GM12878 (cell line): ENCODE measurements around the gene PRKAG2. TPM values are rescaled to one million over a fixed set of nuclear protein-coding genes. Genes with fewer than 3 reads are reported as not detected.

Experiments used
- ATAC-seq: fragments of 200-7000 bp; cut with Tn5 transposase; 3 replicates; pipeline ENCODE4 v1.9.1; 2020; ENCODE audit warnings: mild to moderate bottlenecking, moderate library complexity
- BruUV-seq: library from RNA; stranded (reverse); fragments of 400-500 nt; replicated peaks from 2 replicates; lab custom pipeline; 2021; lab: Mats Ljungman, UMichigan
- CTCF ChIA-PET: fragments of 300-600 bp; sonication (Branson Sonifier 250); formaldehyde crosslinking; extraction: SDS; loops from one replicate; lab custom pipeline; 2021; ENCODE audit warnings: inconsistent platforms; lab: Yijun Ruan, JAX
- POLR2A ChIA-PET: fragments of 350-600 bp; formaldehyde crosslinking; extraction: SDS; loops from one replicate; lab custom pipeline; 2021; ENCODE audit warnings: inconsistent platforms; lab: Charles Lee
- RAD21 ChIA-PET: fragments of 300-600 bp; sonication (Branson Sonifier 250); formaldehyde crosslinking; loops from one replicate; lab custom pipeline; 2023; ENCODE audit warnings: antibody characterized with exemption; ENCODE audit not compliant: unreplicated experiment; lab: Charles Lee
- SMC1A ChIA-PET: fragments of 300-600 bp; sonication (Branson Sonifier 250); formaldehyde crosslinking; loops from one replicate; lab custom pipeline; 2023; ENCODE audit not compliant: unreplicated experiment, uncharacterized antibody; lab: Charles Lee
- DNase-seq: peaks from one replicate; pipeline ENCODE4 v3.0.0-alpha.2; 2011; ENCODE audit warnings: low read depth, low spot score
- FAIRE-seq: peaks from 3 replicates; lab custom pipeline; 2011; peaks lifted over from hg19 to GRCh38; lab: Jason Lieb, UNC
- H2AFZ ChIP-seq: 2 replicates; pipeline ENCODE4 v1.6.0; 2011; ENCODE audit warnings: low read depth, low read length, control low read depth; ENCODE audit not compliant: control insufficient read depth
- H3K27ac ChIP-seq: 2 replicates; pipeline ENCODE4 v1.5.1; 2011; ENCODE audit warnings: control low read depth; ENCODE audit not compliant: control insufficient read depth, insufficient read depth
- H3K27me3 ChIP-seq, 2 experiments: replicated peaks in 1 of 2; 2 replicates each; pipeline versions ENCODE4 v1.6.0 to v1.6.1; 2011; ENCODE audit warnings: low read length in 1 of 2; ENCODE audit not compliant: control insufficient read depth in 2 of 2, insufficient read depth in 2 of 2
- H3K36me3 ChIP-seq, 2 experiments: 2 replicates each; pipeline ENCODE4 v1.5.1; 2011; ENCODE audit warnings: low read length in 1 of 2; ENCODE audit not compliant: control insufficient read depth in 2 of 2, insufficient read depth in 2 of 2
- H3K4me1 ChIP-seq: 2 replicates; pipeline ENCODE4 v1.6.1; 2011; ENCODE audit warnings: mild to moderate bottlenecking, low read length, moderate library complexity, mixed read lengths; ENCODE audit not compliant: control insufficient read depth, insufficient read depth
- H3K4me2 ChIP-seq: 2 replicates; pipeline ENCODE4 v1.6.0; 2011; ENCODE audit warnings: control low read depth; ENCODE audit not compliant: control insufficient read depth, insufficient read depth
- H3K4me3 ChIP-seq: fragments of 200-600 bp; sonication (generic); 2 replicates; pipeline ENCODE4 v1.5.1; 2016
- H3K79me2 ChIP-seq: 2 replicates; pipeline ENCODE4 v1.6.0; 2011; ENCODE audit warnings: low read length; ENCODE audit not compliant: control insufficient read depth, insufficient read depth
- H3K9ac ChIP-seq: 2 replicates; pipeline ENCODE4 v1.8.0; 2011; ENCODE audit warnings: low read length, control low read depth, mixed read lengths; ENCODE audit not compliant: control insufficient read depth, insufficient read depth
- H3K9me3 ChIP-seq: replicated peaks from 3 replicates; pipeline ENCODE4 v1.5.1; 2011; ENCODE audit warnings: mild to moderate bottlenecking, low read length; ENCODE audit not compliant: control insufficient read depth, insufficient read depth
- H4K20me1 ChIP-seq: 2 replicates; pipeline ENCODE4 v1.6.0; 2011; ENCODE audit not compliant: control insufficient read depth, insufficient read depth
- FOS ChIP-seq: IDR thresholded peaks from 3 replicates; pipeline ENCODE4 v1.6.1; 2011; ENCODE audit warnings: borderline replicate concordance; ENCODE audit not compliant: insufficient read length; ENCODE audit errors: extremely low read depth
- GABPA ChIP-seq: IDR thresholded peaks from 2 replicates; pipeline ENCODE4 v1.6.1; 2014; ENCODE audit warnings: antibody characterized with exemption, low read depth, mild to moderate bottlenecking, inconsistent platforms
- JUNB ChIP-seq: IDR thresholded peaks from 2 replicates; pipeline ENCODE4 v1.6.1; 2016; ENCODE audit warnings: antibody characterized with exemption, mild to moderate bottlenecking
- NFYA ChIP-seq: IDR thresholded peaks from 2 replicates; pipeline ENCODE4 v1.6.1; 2011; ENCODE audit warnings: low read depth, mild to moderate bottlenecking, low read length, improper control_type of control experiment, borderline replicate concordance
- PAX5 ChIP-seq: IDR thresholded peaks from 2 replicates; pipeline ENCODE4 v1.6.1; 2011; ENCODE audit warnings: low read depth, low read length, borderline replicate concordance
- RBBP5 ChIP-seq: fragments of 200-600 bp; sonication (generic); conservative IDR thresholded peaks from 2 replicates; pipeline ENCODE4 v1.6.1; 2016
- RCOR1 ChIP-seq: conservative IDR thresholded peaks from 2 replicates; pipeline ENCODE4 v1.6.1; 2012; ENCODE audit warnings: low read depth, low read length, improper control_type of control experiment
- SRF ChIP-seq, 2 experiments: IDR thresholded peaks; 2 replicates each; pipeline ENCODE4 v1.6.1; 2011; ENCODE audit warnings: low read depth in 2 of 2, low read length in 2 of 2, mild to moderate bottlenecking in 1 of 2, moderate library complexity in 1 of 2
- WGBS: methylation state at CpG from one replicate; pipeline ENCODE4 v1.1.6; 2016; ENCODE audit warnings: low lambda C conversion rate; ENCODE audit not compliant: insufficient replicate concordance, insufficient coverage; ENCODE audit errors: missing lambda C conversion rate; 5-methylcytosine and 5-hydroxymethylcytosine counted together
- in situ Hi-C: fragments of 300-500 bp; cut with MboI; formaldehyde crosslinking; loops from 9 replicates; pipeline ENCODE4 v1.14.3; 2018; ENCODE audit warnings: mixed read lengths
- intact Hi-C: fragments of 100-400 bp; cut with micrococcal nuclease; formaldehyde crosslinking; loops from one replicate; pipeline ENCODE4 v1.14.2; 2022; ENCODE audit not compliant: unreplicated experiment
- polyA plus RNA-seq, 11 experiments: library from polyadenylated mRNA; depleted of rRNA in 4 of 11; unstranded in 6 of 11; stranded (reverse) in 5 of 11; fragments of >200 nt; fragmentation: Nextera tagmentation in 4 of 11; fragmentation: Illumina TruSeq in 1 of 11; extraction: Ambion mirVana in 4 of 11; extraction: Trizol in 1 of 11; gene quantifications; 1 replicate in 1 of 11; 2 replicates in 10 of 11; pipeline versions ENCODE4 v1.2.1 to v1.2.3, GENCODE V29; 2011 to 2016; ENCODE audit warnings: inconsistent platforms in 2 of 11, missing spikeins in 2 of 11, low read depth in 1 of 11
- total RNA-seq, 4 experiments: library from RNA; depleted of rRNA in 3 of 4; stranded (reverse); fragments of >200 nt in 3 of 4; fragmentation: Illumina TruSeq in 1 of 4; extraction: Trizol in 1 of 4; gene quantifications; 2 replicates each; pipeline versions ENCODE4 v1.2.1 to v1.2.3, GENCODE V29; 2013 to 2021
- TF ChIP-seq, protein P1 (sequence below): IDR thresholded peaks from 2 replicates; pipeline ENCODE4 v1.6.1; 2012; ENCODE audit warnings: mild to moderate bottlenecking, low read depth, low read length

Gene PRKAG2
- total and polyA plus RNA-seq, 10 of the 15 experiments (the other 5 are each of a cell fraction or from before 2014, with no cell fraction given) = 3.4 to 8.9 (median 6.8) TPM

DNA sequence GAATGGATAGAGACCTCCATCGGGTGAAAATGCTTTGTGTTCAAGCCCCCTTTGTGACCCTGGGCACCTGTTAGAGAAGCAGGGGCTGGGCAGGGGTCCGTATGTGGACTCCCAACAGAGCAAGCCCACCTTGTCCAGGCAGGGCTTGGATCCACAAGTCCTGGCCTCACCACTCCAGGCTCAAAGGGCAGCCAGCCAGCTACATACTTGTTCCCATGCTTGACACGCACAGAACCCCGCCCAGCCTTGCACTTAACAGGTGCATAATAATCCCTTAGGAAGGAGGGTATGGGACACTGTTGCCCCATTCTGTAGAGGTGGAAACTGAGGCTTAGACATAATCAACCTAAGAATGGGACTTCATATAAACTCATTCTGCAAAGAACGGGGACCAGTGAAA is 160.6 kb downstream of the PRKAG2 start:
- Histone ChIP-seq H3K27me3 (no peaks in the 10 kb centered on the region; a peak in 2 of 4 replicates), H4K20me1 (no peaks in the 10 kb centered on the region), H3K79me2 (no peaks in the 10 kb centered on the region), H3K9me3 (no peaks in the 10 kb centered on the region), H3K4me2 (no peak overlapping the region), H3K36me3 (no peaks in the 10 kb centered on the region), H3K9ac (no peak overlapping the region), H2AFZ (no peak overlapping the region), H3K4me3 (no peak overlapping the region), H3K27ac (no peak overlapping the region), H3K4me1 (peaks cover 3% of the 10 kb centered on the region; the same call in 1 of the 2 replicates)
- 56% methylated on average over 5 of the region's 5 CpGs for WGBS
- ChIA-PET RAD21 (no interaction called here), POLR2A (interaction anchor here (0.6 kb wide), 1 partner anchor 62 kb away, joined by 5 read pairs; no protein-coding TSS in a partner anchor), CTCF (no interaction called here), SMC1A (no interaction called here)
- no peak for DNase-seq
- intact Hi-C loops = no loop called here
- no TSS peak for BruUV-seq
- no peak for TF ChIP-seq FOS
- no peak for ATAC-seq
- FAIRE-seq = no peak
- in situ Hi-C loops = no loop called here

- H3K9ac ChIP-seq = no peak overlapping the region
- H3K4me1 ChIP-seq = peaks cover 3% of the 10 kb centered on the region; the same call in 1 of the 2 replicates
- in situ Hi-C loops = no loop called here
- ChIA-PET POLR2A (no interaction called here), SMC1A (no interaction called here), CTCF (no interaction called here), RAD21 (no interaction called here)
- H4K20me1 ChIP-seq = no peaks in the 10 kb centered on the region
- no peak for FAIRE-seq
- ATAC-seq = no peak
- BruUV-seq = no TSS peak
- H3K36me3 ChIP-seq = no peaks in the 10 kb centered on the region
- H3K27ac ChIP-seq = no peak overlapping the region
- no peaks in the 10 kb centered on the region for H3K79me2 ChIP-seq
- no peak overlapping the region for H3K4me3 ChIP-seq
- 69% methylated on average over 14 of the region's 14 CpGs for WGBS
- DNase-seq = no peak
- H3K9me3 ChIP-seq = no peaks in the 10 kb centered on the region
- intact Hi-C loops = no loop called here
- TF ChIP-seq RCOR1 (no peak), RBBP5 (no peak), PAX5 (no peak), NFYA (no peak), SRF (IDR thresholded peaks at IDR 0.05; ENCODE audit: low read depth in 2 of 2, low read length in 2 of 2) (no peak), JUNB (no peak), GABPA (no peak)
- TF ChIP-seq, protein P1, sequence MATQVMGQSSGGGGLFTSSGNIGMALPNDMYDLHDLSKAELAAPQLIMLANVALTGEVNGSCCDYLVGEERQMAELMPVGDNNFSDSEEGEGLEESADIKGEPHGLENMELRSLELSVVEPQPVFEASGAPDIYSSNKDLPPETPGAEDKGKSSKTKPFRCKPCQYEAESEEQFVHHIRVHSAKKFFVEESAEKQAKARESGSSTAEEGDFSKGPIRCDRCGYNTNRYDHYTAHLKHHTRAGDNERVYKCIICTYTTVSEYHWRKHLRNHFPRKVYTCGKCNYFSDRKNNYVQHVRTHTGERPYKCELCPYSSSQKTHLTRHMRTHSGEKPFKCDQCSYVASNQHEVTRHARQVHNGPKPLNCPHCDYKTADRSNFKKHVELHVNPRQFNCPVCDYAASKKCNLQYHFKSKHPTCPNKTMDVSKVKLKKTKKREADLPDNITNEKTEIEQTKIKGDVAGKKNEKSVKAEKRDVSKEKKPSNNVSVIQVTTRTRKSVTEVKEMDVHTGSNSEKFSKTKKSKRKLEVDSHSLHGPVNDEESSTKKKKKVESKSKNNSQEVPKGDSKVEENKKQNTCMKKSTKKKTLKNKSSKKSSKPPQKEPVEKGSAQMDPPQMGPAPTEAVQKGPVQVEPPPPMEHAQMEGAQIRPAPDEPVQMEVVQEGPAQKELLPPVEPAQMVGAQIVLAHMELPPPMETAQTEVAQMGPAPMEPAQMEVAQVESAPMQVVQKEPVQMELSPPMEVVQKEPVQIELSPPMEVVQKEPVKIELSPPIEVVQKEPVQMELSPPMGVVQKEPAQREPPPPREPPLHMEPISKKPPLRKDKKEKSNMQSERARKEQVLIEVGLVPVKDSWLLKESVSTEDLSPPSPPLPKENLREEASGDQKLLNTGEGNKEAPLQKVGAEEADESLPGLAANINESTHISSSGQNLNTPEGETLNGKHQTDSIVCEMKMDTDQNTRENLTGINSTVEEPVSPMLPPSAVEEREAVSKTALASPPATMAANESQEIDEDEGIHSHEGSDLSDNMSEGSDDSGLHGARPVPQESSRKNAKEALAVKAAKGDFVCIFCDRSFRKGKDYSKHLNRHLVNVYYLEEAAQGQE = no peak
- H3K27me3 ChIP-seq = no peaks in the 10 kb centered on the region; a peak in 1 of 4 replicates
- H3K4me2 ChIP-seq = no peak overlapping the region
- H2AFZ ChIP-seq = no peak overlapping the region
Measured at GRCh38 chr7:151715666-151716315, 161.1 kb downstream of the PRKAG2 start.
